ENCODE data around the gene MITD1.
"Not testable (repeated sequence)": the region's sequence is repeated elsewhere in the genome, so short reads cannot be mapped to it uniquely, and the experiment has no call there.

The MITD1 gene

GRCh38 chr2:99154643-99155536 lies 26.0 kb downstream of the MITD1 start, which contains the start of the genes LIPT1 and TSGA10:
Gene LIPT1 (plus strand): TSS chr2:99154967. CDS start chr2:99161958, 6,991 bp downstream.
Gene TSGA10 (minus strand): TSS chr2:99154942. CDS start chr2:99109439, 45,503 bp downstream.
- peak; percentile 79 for DNase-seq

GRCh38 chr2:99153921-99154604 lies 26.8 kb downstream of the MITD1 start:
- DNase-seq = no peak

GRCh38 chr2:99152199-99152895 lies 28.5 kb downstream of the MITD1 start:
- DNase-seq = no peak

- no peak for DNase-seq
Observed at GRCh38 chr2:99150706-99151105, 30.2 kb downstream of the MITD1 start.

- peak; percentile 100 for DNase-seq
Observed at GRCh38 chr2:99141110-99142108, 39.4 kb downstream of the MITD1 start, which contains the start of gene C2orf15. Gene C2orf15 (plus strand): TSS chr2:99141707. CDS start chr2:99150559, 8,852 bp downstream.

GRCh38 chr2:99140860-99141109 lies 40.1 kb downstream of the MITD1 start:
- peak; percentile 52 for DNase-seq

GRCh38 chr2:99140056-99140859 lies 40.6 kb downstream of the MITD1 start:
- no peak for DNase-seq

- DNase-seq = no peak
Observed at GRCh38 chr2:99139003-99139402, 41.9 kb downstream of the MITD1 start.

- DNase-seq = not testable (repeated sequence)
Observed at GRCh38 chr2:99135044-99135556, 45.8 kb downstream of the MITD1 start.

GRCh38 chr2:99127981-99128380 lies 52.9 kb downstream of the MITD1 start:
- no peak for DNase-seq

All from DMS79 (cell line).